HepG2 (cell line): ENCODE data around the gene PARN. TPM values are rescaled to one million over a fixed set of nuclear protein-coding genes. Genes with fewer than 3 reads are reported as not detected.

ENCODE experiments used
- HHEX ChIP-seq: IDR thresholded peaks from 2 replicates; pipeline ENCODE4 v1.6.1; 2016; ENCODE audit warnings: control low read depth
- HNRNPL ChIP-seq: fragments of 200-400 bp; formaldehyde crosslinking; IDR thresholded peaks from 2 replicates; pipeline ENCODE4 v1.6.1; 2017; ENCODE audit warnings: mild to moderate bottlenecking, low read depth, low read length
- IKZF4 ChIP-seq: sonication (generic); formaldehyde crosslinking; IDR thresholded peaks from 2 replicates; pipeline ENCODE4 v1.5.1; 2020; ENCODE audit warnings: borderline replicate concordance, mild to moderate bottlenecking, low read depth, missing genetic modification reagents; ENCODE audit errors: not compliant biosample characterization
- KAT8 ChIP-seq: IDR thresholded peaks from 2 replicates; pipeline ENCODE4 v1.6.1; 2016; ENCODE audit warnings: missing genetic modification reagents, missing compliant biosample characterization
- MXI1 ChIP-seq: IDR thresholded peaks from 3 replicates; pipeline ENCODE4 v1.6.1; 2012; ENCODE audit warnings: low read depth, low read length, inconsistent platforms, borderline replicate concordance
- MZF1 ChIP-seq: sonication (generic); formaldehyde crosslinking; IDR thresholded peaks from 2 replicates; pipeline ENCODE4 v1.8.1; 2023; ENCODE audit warnings: mild to moderate bottlenecking, missing genetic modification reagents, borderline replicate concordance
- PAF1 ChIP-seq: IDR thresholded peaks from 2 replicates; pipeline ENCODE4 v1.6.1; 2016; ENCODE audit warnings: missing genetic modification reagents, missing compliant biosample characterization
- POLR2G ChIP-seq: fragments of 200-400 bp; formaldehyde crosslinking; IDR thresholded peaks from 2 replicates; pipeline ENCODE4 v1.6.1; 2018; ENCODE audit warnings: mild to moderate bottlenecking, low read depth, low read length, moderate library complexity
- PRPF4 ChIP-seq: fragments of 200-400 bp; formaldehyde crosslinking; IDR thresholded peaks from 2 replicates; pipeline ENCODE4 v1.6.1; 2016; ENCODE audit warnings: low read length, low read depth; ENCODE audit not compliant: poor library complexity, severe bottlenecking
- RBM22 ChIP-seq: fragments of 200-400 bp; formaldehyde crosslinking; optimal IDR thresholded peaks from 2 replicates; pipeline ENCODE3; 2017; ENCODE audit warnings: mild to moderate bottlenecking, low read length, moderate library complexity
- REL ChIP-seq: sonication (generic); formaldehyde crosslinking; conservative IDR thresholded peaks from 2 replicates; pipeline ENCODE4 v1.8.0; 2022; ENCODE audit warnings: mild to moderate bottlenecking, missing genetic modification reagents, moderate library complexity
- TAF1 ChIP-seq: sonication (generic); formaldehyde crosslinking; IDR thresholded peaks from 2 replicates; pipeline ENCODE4 v1.4.0; 2020; ENCODE audit warnings: missing genetic modification reagents
- TCF12 ChIP-seq, 2 experiments: fragments of 450-650 bp in 1 of 2; sonication (generic) in 1 of 2; formaldehyde crosslinking in 1 of 2; IDR thresholded peaks; 2 replicates each; pipeline versions ENCODE4 v1.6.1 to v1.8.0; 2017 to 2022; ENCODE audit warnings: antibody characterized with exemption in 1 of 2, mild to moderate bottlenecking in 1 of 2, missing genetic modification reagents in 1 of 2, moderate library complexity in 1 of 2
- ZBTB38 ChIP-seq: sonication (generic); formaldehyde crosslinking; IDR thresholded peaks from 2 replicates; pipeline ENCODE4 v1.5.1; 2020; ENCODE audit warnings: mild to moderate bottlenecking, missing genetic modification reagents
- polyA plus RNA-seq, 8 experiments: library from polyadenylated mRNA; depleted of rRNA in 3 of 8; stranded (reverse) in 7 of 8; unstranded in 1 of 8; fragments of >200 nt; fragmentation: Illumina TruSeq in 4 of 8; extraction: Trizol in 4 of 8; gene quantifications; 2 replicates each; pipeline versions ENCODE4 v1.2.1 to v1.2.3, GENCODE V29; 2011 to 2016; ENCODE audit warnings: low read depth in 4 of 8, missing spikeins in 1 of 8, mixed read lengths in 1 of 8; ENCODE audit not compliant: insufficient read depth in 1 of 8
- total RNA-seq, 5 experiments: library from RNA; depleted of rRNA; stranded (reverse); fragments of >200 nt; fragmentation: Illumina TruSeq; extraction: Trizol; gene quantifications; 2 replicates each; pipeline ENCODE4 v1.2.3, GENCODE V29; 2016; ENCODE audit warnings: low read depth in 1 of 5
- TF ChIP-seq, protein P1 (sequence below): sonication (generic); formaldehyde crosslinking; IDR thresholded peaks from 2 replicates; pipeline ENCODE4 v1.8.0; 2022; ENCODE audit warnings: mild to moderate bottlenecking, missing genetic modification reagents; ENCODE audit not compliant: insufficient replicate concordance
- TF ChIP-seq, protein P2 (sequence below), 2 experiments: IDR thresholded peaks; 2 replicates each; pipeline ENCODE4 v1.6.1; 2011 to 2012; ENCODE audit warnings: low read length in 2 of 2, borderline replicate concordance in 1 of 2, low read depth in 1 of 2, mild to moderate bottlenecking in 1 of 2, moderate library complexity in 1 of 2
- TF ChIP-seq, protein P3 (sequence below): IDR thresholded peaks from 2 replicates; pipeline ENCODE4 v1.6.1; 2018; ENCODE audit warnings: missing genetic modification reagents
- TF ChIP-seq, protein P4 (sequence below): sonication (generic); formaldehyde crosslinking; IDR thresholded peaks from 2 replicates; pipeline ENCODE4; 2020; ENCODE audit warnings: missing genetic modification reagents, mild to moderate bottlenecking, borderline replicate concordance
- TF ChIP-seq, protein P5 (sequence below): sonication (generic); formaldehyde crosslinking; IDR thresholded peaks from 2 replicates; pipeline ENCODE4 v1.8.1; 2023; ENCODE audit warnings: missing genetic modification reagents, mild to moderate bottlenecking, borderline replicate concordance

PARN gene
- total and polyA plus RNA-seq, 2 of the 13 experiments (the other 11 are each of a cell fraction or from before 2014, with no cell fraction given) = 13.3 to 47.6 TPM

DNA sequence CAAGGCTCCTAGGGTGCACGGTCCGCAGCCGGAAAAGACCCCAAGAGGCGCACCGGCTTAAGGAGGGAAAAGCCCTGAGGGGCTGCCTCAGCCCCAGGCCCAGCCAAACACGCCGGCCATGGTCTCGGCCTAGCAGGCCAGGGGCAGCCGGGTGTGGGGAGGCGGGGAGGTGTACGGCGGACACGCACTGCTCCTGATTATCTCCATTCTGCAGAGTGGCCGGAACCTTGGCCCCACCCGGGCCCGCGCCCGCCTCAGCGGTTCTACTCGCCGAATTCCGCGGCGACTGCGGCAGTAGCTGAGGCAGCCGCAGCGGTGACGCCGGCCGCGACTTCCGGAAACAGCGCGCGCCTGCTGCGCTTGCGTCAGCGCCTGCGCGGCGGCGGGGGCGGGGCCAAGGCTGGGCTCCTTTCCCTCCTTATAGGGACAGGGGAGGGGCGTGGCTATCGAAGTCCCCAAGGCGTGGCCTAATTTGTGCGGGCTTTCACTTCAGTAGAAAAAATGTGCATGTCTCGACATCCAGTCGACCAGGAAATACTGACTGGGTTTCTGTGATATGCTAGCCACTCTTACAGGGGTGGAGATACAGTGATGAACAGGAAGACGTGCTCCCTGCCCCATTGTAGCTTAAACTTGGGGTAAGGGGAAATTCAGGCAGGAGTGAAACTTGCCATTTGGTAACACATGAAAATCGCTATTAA is at the start of gene PARN (continued):
- TF ChIP-seq, protein P1, sequence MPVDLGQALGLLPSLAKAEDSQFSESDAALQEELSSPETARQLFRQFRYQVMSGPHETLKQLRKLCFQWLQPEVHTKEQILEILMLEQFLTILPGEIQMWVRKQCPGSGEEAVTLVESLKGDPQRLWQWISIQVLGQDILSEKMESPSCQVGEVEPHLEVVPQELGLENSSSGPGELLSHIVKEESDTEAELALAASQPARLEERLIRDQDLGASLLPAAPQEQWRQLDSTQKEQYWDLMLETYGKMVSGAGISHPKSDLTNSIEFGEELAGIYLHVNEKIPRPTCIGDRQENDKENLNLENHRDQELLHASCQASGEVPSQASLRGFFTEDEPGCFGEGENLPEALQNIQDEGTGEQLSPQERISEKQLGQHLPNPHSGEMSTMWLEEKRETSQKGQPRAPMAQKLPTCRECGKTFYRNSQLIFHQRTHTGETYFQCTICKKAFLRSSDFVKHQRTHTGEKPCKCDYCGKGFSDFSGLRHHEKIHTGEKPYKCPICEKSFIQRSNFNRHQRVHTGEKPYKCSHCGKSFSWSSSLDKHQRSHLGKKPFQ (CRISPR knock-in tag) = peak; percentile 88
- TF ChIP-seq MZF1 (CRISPR knock-in tag) (no peak), KAT8 (peak; percentile 97), REL (0 out of 2 replicates have a peak, but pooled peaks have one; percentile 78), ZBTB38 (CRISPR knock-in tag) (peak; percentile 59), IKZF4 (CRISPR knock-in tag) (peak; percentile 87), RBM22 (no peak), MXI1 (peak; percentile 96; the same call in 2 of the 3 replicates), TCF12 (IDR thresholded peaks at IDR 0.05) (no peak), TCF12 (CRISPR knock-in tag; IDR thresholded peaks at IDR 0.05) (peak; percentile 90), HNRNPL (peak; percentile 67; the same call in 1 of the 2 replicates), HHEX (no peak), POLR2G (peak; percentile 98), PAF1 (CRISPR knock-in tag) (no peak), TAF1 (CRISPR knock-in tag) (peak; percentile 98), PRPF4 (no peak)
- TF ChIP-seq, protein P2, sequence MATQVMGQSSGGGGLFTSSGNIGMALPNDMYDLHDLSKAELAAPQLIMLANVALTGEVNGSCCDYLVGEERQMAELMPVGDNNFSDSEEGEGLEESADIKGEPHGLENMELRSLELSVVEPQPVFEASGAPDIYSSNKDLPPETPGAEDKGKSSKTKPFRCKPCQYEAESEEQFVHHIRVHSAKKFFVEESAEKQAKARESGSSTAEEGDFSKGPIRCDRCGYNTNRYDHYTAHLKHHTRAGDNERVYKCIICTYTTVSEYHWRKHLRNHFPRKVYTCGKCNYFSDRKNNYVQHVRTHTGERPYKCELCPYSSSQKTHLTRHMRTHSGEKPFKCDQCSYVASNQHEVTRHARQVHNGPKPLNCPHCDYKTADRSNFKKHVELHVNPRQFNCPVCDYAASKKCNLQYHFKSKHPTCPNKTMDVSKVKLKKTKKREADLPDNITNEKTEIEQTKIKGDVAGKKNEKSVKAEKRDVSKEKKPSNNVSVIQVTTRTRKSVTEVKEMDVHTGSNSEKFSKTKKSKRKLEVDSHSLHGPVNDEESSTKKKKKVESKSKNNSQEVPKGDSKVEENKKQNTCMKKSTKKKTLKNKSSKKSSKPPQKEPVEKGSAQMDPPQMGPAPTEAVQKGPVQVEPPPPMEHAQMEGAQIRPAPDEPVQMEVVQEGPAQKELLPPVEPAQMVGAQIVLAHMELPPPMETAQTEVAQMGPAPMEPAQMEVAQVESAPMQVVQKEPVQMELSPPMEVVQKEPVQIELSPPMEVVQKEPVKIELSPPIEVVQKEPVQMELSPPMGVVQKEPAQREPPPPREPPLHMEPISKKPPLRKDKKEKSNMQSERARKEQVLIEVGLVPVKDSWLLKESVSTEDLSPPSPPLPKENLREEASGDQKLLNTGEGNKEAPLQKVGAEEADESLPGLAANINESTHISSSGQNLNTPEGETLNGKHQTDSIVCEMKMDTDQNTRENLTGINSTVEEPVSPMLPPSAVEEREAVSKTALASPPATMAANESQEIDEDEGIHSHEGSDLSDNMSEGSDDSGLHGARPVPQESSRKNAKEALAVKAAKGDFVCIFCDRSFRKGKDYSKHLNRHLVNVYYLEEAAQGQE (IDR thresholded peaks at IDR 0.05; ENCODE audit: borderline replicate concordance in 1 of 2, low read depth in 1 of 2, low read length in 2 of 2) = peak in 1 of 2 experiments; percentile 12; a peak in 1 of 4 replicates
- TF ChIP-seq, protein P3, sequence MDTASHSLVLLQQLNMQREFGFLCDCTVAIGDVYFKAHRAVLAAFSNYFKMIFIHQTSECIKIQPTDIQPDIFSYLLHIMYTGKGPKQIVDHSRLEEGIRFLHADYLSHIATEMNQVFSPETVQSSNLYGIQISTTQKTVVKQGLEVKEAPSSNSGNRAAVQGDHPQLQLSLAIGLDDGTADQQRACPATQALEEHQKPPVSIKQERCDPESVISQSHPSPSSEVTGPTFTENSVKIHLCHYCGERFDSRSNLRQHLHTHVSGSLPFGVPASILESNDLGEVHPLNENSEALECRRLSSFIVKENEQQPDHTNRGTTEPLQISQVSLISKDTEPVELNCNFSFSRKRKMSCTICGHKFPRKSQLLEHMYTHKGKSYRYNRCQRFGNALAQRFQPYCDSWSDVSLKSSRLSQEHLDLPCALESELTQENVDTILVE = peak; percentile 93
- TF ChIP-seq, protein P4, sequence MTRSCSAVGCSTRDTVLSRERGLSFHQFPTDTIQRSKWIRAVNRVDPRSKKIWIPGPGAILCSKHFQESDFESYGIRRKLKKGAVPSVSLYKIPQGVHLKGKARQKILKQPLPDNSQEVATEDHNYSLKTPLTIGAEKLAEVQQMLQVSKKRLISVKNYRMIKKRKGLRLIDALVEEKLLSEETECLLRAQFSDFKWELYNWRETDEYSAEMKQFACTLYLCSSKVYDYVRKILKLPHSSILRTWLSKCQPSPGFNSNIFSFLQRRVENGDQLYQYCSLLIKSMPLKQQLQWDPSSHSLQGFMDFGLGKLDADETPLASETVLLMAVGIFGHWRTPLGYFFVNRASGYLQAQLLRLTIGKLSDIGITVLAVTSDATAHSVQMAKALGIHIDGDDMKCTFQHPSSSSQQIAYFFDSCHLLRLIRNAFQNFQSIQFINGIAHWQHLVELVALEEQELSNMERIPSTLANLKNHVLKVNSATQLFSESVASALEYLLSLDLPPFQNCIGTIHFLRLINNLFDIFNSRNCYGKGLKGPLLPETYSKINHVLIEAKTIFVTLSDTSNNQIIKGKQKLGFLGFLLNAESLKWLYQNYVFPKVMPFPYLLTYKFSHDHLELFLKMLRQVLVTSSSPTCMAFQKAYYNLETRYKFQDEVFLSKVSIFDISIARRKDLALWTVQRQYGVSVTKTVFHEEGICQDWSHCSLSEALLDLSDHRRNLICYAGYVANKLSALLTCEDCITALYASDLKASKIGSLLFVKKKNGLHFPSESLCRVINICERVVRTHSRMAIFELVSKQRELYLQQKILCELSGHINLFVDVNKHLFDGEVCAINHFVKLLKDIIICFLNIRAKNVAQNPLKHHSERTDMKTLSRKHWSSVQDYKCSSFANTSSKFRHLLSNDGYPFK (CRISPR knock-in tag) = peak; percentile 82
- TF ChIP-seq, protein P5, sequence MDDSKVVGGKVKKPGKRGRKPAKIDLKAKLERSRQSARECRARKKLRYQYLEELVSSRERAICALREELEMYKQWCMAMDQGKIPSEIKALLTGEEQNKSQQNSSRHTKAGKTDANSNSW (CRISPR knock-in tag) = peak; percentile 95; the same call in 1 of the 2 replicates
